ENCODE data around the gene TMEM201. TPM values are rescaled to one million over a fixed set of nuclear protein-coding genes. Genes with fewer than 3 reads are reported as not detected.

The TMEM201 gene
- total and polyA plus RNA-seq, 11 donors, result 13.1 to 24.8 (median 18.5) TPM

GRCh38 chr1:9542430-9542829 is 46.3 kb upstream of the TMEM201 start:
- 3 to 13% (median 6%) methylated on average over 3 of the region's 3 CpGs for WGBS, 4 donors
- H3K27me3 ChIP-seq, result no peaks in the 10 kb centered on the region
- peak overlapping the region in 4 of 12 donors; percentile 9 to 23 (median 19) for H3K4me3 ChIP-seq
- H3K9me3 ChIP-seq, result no peaks in the 10 kb centered on the region
- H3K4me1 ChIP-seq, result peaks cover 0 to 37% (median 22%) of the 10 kb centered on the region in 12 donors
- no peak for ATAC-seq
- DNase-seq, result peak in 2 of 5 donors; percentile 34 to 58
- peak overlapping the region in 10 of 12 donors; percentile 2 to 70 (median 38) for H3K27ac ChIP-seq
- TF ChIP-seq, protein P1, sequence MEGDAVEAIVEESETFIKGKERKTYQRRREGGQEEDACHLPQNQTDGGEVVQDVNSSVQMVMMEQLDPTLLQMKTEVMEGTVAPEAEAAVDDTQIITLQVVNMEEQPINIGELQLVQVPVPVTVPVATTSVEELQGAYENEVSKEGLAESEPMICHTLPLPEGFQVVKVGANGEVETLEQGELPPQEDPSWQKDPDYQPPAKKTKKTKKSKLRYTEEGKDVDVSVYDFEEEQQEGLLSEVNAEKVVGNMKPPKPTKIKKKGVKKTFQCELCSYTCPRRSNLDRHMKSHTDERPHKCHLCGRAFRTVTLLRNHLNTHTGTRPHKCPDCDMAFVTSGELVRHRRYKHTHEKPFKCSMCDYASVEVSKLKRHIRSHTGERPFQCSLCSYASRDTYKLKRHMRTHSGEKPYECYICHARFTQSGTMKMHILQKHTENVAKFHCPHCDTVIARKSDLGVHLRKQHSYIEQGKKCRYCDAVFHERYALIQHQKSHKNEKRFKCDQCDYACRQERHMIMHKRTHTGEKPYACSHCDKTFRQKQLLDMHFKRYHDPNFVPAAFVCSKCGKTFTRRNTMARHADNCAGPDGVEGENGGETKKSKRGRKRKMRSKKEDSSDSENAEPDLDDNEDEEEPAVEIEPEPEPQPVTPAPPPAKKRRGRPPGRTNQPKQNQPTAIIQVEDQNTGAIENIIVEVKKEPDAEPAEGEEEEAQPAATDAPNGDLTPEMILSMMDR (IDR thresholded peaks at IDR 0.05), result no peak
- no peak for TF ChIP-seq POLR2A (IDR thresholded peaks at IDR 0.05)
- intact Hi-C loops (cut with DNase I), result loop anchor here in 1 of 10 donors (5.0 kb wide), 1 partner anchor 35 kb away; no protein-coding TSS in a partner anchor
- H3K36me3 ChIP-seq, result no peaks in the 10 kb centered on the region

DNA sequence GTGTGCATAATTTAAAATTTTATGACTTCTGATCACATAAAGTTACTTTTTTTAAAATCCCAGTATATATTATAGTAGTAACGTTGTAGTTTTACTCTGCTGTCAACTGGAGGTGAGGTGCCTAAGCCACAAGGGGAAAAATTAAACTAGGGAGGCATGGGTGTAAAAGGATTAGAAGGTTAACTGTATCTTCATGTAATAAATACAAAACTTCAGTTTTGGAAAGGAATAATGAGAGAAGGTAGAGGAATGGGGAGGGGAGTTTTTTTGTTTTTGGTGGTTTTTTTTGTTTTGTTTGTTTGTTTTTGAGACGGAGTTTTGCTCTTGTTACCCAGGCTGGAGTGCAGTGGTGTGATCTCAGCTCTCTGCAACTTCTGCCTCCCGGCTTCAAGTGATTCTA is 43.8 kb upstream of the TMEM201 start:
- H3K9me3 ChIP-seq, result no peaks in the 10 kb centered on the region
- no peaks in the 10 kb centered on the region for H3K36me3 ChIP-seq
- intact Hi-C loops (cut with DNase I), result loop anchor here in 1 of 10 donors (5.0 kb wide), 1 partner anchor 32 kb away; no protein-coding TSS in a partner anchor
- TF ChIP-seq POLR2A (IDR thresholded peaks at IDR 0.05), result no peak
- TF ChIP-seq, protein P1 (IDR thresholded peaks at IDR 0.05), result no peak
- ATAC-seq (no peak), DNase-seq (no peak)
- no peaks in the 10 kb centered on the region for H3K27me3 ChIP-seq
- 81 to 90% (median 86%) methylated on average over 3 of the region's 3 CpGs for WGBS, 4 donors
- H3K27ac ChIP-seq, result no peak overlapping the region
- H3K4me1 ChIP-seq, result peaks cover 0 to 42% (median 27%) of the 10 kb centered on the region in 12 donors
- no peak overlapping the region for H3K4me3 ChIP-seq

GRCh38 chr1:9549955-9550546 is 38.7 kb upstream of the TMEM201 start:
- Histone ChIP-seq H3K27ac (peak overlapping the region in 6 of 12 donors; percentile 11 to 83 (median 22)), H3K4me3 (no peak overlapping the region), H3K4me1 (peaks cover 0 to 39% (median 3%) of the 10 kb centered on the region in 12 donors), H3K36me3 (peaks cover 0 to 14% (median 8%) of the 10 kb centered on the region in 9 donors), H3K9me3 (no peaks in the 10 kb centered on the region), H3K27me3 (no peaks in the 10 kb centered on the region)
- no peak for DNase-seq
- peak in 1 of 4 donors; percentile 59 for ATAC-seq
- no peak for TF ChIP-seq POLR2A (IDR thresholded peaks at IDR 0.05)
- TF ChIP-seq, protein P1 (IDR thresholded peaks at IDR 0.05), result no peak
- intact Hi-C loops (cut with DNase I), result no loop called here
- WGBS, 4 donors, result 83 to 87% (median 85%) methylated on average over 6 of the region's 6 CpGs

DNA sequence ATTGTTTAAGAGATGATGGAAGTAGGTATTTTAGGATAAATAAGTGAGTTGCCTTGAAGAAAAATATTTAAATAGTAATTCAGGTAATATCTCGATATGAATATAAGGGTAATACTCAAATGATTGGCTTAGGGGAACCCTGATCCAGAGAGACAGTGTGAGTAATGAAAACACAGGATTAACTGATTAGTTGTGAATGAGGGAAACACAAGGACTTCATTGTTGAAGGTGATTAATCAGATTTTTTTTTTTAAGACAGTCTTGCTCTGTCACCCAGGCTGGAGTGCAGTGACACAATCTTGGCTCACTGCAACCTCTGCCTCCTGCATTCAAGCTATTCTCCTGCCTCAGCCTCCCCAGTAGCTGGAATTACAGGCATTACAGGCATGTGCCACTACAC is 36.7 kb upstream of the TMEM201 start:
- WGBS, 4 donors, result 94 to 100% (median 97%) methylated on average over 1 of the region's 1 CpG
- TF ChIP-seq POLR2A (IDR thresholded peaks at IDR 0.05), result no peak
- TF ChIP-seq, protein P1 (IDR thresholded peaks at IDR 0.05), result no peak
- Histone ChIP-seq H3K27ac (peak overlapping the region in 1 of 12 donors; percentile 83), H3K9me3 (no peaks in the 10 kb centered on the region), H3K27me3 (no peaks in the 10 kb centered on the region), H3K4me1 (peaks cover 0 to 39% (median 7%) of the 10 kb centered on the region in 12 donors), H3K4me3 (no peak overlapping the region), H3K36me3 (peaks cover 0 to 31% (median 15%) of the 10 kb centered on the region in 9 donors)
- intact Hi-C loops (cut with DNase I), result no loop called here
- ATAC-seq (no peak), DNase-seq (no peak)

Data from heart left ventricle (tissue), 16 donors.